Measurements from ENCODE around the gene GRK3.

Gene GRK3

DNA sequence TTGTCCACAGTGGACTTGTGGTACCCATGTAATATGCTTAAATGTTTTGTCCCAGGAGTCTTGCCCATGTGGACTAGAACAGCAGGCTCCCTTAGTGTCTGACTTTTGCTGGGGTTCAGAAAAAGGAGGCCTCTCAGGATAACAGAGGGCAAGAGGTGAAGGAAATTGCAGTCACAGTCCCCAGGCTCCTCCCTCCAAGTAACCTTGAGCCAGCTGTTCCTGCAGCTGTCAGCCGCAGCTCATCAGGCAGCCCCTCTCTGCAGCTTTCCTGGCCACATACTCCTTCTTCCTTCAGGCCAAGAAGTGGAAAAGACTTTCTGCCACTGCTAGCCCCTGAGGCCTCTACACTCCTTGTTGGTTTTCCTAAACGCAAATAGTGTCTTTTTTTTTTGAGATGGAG is 171.2 kb downstream of the GRK3 start:
- DNase-seq (ENCODE audit: low read depth in 2 of 2) = no peak

DNA sequence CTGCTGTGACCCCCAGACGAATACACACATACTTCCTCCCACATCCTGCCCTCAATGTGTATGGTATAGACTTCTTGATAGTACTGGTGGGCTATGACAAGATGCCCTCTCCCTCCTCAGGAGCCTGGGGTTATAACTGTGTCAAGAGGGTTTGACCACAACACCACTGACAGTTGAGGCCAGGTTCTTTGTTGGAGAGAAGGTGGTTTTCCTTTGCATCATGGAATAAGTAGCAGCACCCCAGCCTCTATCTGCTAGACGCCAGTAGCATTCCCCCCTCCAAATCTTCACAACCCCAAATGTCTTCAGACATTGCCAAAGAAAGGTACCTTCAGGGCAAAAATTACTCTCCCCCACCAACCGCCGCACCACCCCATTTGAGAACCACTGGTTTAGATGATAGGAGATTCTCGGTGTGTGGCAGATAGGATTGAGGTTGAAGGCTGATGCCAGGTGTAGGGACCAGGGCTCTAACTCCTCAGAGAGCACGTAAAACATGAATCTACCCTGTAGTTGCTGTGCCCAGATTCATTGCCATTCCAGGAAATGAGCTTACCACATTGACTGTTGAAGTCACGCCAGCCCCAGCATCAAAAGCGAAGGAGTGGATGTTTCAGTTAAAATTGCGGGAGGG is 172.0 kb downstream of the GRK3 start:
- no peak for DNase-seq (ENCODE audit: low read depth in 2 of 2)

- no peak for DNase-seq (ENCODE audit: low read depth in 2 of 2)
Measured at GRCh38 chr22:25739659-25740344, 175.3 kb downstream of the GRK3 start.

DNA sequence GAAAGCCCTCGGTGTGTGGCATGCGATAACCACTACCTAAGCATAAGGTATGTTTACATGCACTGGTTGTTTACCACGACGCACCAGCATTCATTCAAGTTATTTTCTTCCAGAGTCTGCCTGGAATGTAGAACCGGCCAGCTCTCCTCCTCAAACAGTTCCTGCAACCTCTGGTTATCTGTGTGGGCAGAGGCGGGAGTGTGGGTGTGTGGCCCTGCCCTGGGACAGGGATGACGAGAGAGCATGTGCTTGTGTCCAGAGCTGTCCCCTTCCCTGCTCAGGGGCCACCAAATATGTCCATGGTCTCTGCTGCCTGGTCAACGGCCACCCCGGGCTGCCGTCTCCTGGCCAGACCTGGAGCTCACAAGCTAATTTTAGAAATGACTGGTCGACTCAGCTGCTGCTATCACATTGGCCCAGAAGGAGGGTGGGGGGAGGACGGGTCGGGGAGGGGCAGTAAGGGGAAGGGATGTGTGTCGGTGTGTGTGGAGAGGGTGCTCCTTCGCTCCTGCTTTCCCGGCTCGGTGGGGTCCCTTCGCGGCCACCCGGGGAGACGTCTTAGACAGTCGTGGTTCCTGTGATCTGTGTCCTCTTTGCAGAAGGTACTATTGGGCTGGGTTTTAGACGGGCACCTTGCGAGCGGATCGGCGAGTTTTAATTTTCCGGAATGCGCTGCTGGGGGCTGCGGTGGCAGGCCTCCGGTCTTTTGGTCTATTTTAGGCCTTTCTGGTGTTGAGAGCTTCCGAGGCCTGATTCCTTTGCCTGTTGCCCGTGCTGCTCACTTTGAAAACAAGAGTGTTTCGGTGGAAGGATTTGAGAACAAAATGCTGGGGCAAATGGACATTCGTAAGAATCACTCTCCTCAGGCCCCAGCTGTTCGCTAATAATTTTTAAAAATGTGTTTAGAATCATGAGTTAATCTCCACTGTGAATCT is 177.5 kb downstream of the GRK3 start, which contains the start of gene MYO18B:
TSS of gene MYO18B (plus strand) at position 497 of the 935 bp plus-strand sequence. CDS start 18,905 bp downstream, outside the sequence.
- no peak for DNase-seq (ENCODE audit: low read depth in 2 of 2)

DNA sequence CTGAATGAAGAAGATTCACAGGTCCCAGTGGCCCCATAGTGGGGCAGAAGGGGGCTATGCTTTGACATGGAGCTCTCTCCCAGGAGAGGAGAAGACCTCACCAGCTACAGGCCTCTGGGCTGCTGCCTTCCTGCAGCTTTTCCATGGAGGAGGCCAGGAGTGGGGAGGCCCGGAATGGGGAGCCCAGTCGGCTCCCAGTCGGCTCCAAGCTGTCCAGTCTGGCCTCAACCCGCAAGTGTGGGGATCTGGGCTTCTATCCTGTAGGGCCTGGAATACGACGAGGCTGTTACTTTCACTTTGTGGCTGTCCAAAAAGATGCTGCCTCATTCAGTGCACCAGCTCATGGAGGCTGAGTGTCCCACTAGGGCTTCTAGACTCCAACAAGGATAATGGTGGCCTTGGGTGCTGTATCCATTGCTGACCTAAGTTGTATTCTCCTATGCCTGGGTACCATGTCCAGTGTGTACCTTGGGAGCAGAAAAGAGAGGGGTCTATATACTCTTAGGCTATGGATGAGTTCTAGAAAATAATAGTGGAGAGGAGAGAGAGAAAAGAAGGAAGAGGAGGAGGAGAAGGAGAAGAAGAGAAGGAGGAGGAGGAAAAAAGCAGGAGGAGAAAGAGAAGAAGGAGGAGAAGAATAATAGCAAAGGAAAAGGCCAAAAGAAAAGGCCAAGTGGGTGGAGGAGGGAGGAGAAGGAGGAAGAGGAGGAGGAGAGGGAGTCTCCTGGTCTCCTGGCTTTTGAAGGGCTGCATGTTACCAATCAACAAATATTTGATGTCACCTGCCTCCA is 178.6 kb downstream of the GRK3 start:
- DNase-seq (ENCODE audit: low read depth in 2 of 2) = no peak

DNA sequence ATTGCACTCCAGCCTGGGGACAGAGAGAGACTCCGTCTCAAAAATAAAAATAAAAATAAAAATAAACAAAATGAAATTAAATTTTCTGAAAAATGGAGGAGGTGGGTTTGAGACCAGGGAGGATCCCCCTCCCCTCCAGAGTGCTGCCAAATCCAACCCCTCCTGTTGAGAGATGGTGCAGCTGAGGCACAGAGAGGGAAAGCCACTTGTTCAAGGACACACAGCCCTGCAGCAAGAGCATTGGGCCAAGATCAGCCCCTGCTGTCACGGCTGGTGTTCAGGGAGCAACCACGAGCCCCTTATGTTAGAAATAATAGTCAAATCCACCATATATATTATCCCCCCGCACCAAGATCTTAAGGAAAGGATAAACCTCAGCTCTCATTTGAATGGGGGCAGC is 180.2 kb downstream of the GRK3 start:
- DNase-seq (ENCODE audit: low read depth in 2 of 2) = no peak

GRCh38 chr22:25745341-25746011 is 181.0 kb downstream of the GRK3 start:
- DNase-seq (ENCODE audit: low read depth in 2 of 2) = no peak

GRCh38 chr22:25746012-25746373 is 181.5 kb downstream of the GRK3 start:
- DNase-seq (ENCODE audit: low read depth in 2 of 2) = no peak

DNA sequence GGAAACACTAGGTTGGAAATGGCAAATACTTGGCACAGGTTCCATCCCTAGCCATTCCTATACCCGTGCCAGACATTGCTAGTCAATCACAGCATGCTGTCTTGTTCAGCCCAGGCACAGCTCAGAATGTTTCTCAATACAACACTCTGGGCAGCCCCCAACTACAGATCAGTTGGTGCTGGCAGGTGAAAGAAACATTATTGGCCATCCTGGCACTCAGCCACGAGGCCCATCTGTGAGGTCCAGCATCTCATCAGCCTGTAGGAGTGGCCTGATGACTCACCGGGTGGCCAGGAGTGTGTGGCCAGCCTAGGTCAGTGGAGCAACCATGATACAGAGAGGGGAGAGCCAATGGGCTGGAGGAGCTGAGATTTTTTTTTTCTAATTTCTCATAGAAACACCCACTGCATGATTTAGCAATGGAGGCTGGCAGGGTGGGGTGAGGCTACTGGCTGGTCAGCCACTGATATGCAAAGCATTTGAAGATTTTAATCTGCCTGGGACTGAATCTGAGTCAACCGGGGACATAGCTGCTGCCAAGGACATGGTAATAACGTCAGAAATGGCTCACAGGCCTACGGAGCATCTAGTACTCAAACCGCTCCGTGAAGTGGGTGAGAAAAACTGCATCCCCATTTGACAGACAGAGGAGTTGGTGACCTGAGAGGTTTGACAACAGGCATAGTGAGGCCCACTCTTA is 182.9 kb downstream of the GRK3 start:
- DNase-seq (ENCODE audit: low read depth in 2 of 2) = no peak

- no peak for DNase-seq (ENCODE audit: low read depth in 2 of 2)
Measured at GRCh38 chr22:25748140-25748539, 183.7 kb downstream of the GRK3 start.

DNA sequence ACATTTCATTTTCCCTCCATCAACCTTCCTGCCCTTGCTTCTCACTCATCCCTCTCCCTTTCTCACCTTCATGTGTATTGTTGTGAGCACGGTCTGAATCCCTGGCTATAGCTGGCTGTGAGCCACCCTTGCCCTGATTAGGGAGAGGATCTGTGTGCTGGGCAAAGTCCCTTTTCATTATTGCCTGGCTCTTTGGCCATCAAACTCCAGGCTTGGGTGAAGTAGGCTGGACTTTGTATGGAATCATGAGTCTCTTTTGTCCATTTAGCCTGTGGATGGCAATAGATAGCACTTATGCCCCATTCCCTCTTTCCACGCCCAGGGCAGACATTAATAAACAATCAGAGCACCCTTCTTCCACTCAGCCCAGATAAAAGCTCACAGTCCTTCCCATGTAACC is 184.2 kb downstream of the GRK3 start:
- no peak for DNase-seq (ENCODE audit: low read depth in 2 of 2)

GRCh38 chr22:25749420-25750169 is 185.1 kb downstream of the GRK3 start:
- DNase-seq (ENCODE audit: low read depth in 2 of 2) = no peak

DNA sequence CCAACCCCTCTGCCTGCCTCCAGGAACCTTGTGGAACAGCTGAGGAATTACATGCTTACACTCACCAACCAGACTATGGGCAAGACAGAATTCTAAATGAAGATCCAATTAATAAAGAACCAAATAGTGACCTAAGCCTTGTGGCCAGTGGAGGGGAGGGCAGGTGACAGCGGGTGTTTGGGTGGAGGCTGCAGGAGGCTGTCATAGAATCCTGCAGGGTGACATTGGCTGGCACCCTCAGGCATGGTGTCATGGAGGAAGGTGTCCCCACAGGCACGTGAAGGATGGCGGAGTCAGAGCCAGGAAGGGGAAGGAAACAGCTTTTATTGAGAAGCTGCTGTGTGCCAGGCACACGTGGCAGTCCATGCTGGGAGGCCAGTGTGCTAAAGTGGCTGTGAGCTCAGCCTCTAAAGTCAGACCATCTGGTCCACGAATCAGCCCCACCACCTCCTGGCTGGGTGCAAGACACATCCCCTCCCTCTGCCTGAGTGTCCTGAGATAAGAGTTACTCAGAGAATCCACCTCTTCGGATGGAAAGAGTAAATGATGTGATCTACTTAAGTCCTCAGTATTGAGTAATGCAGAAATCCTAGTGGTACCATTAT is 186.2 kb downstream of the GRK3 start:
- no peak for DNase-seq (ENCODE audit: low read depth in 2 of 2)

- DNase-seq (ENCODE audit: low read depth in 2 of 2) = no peak
Measured at GRCh38 chr22:25751174-25751581, 186.7 kb downstream of the GRK3 start.

- DNase-seq (ENCODE audit: low read depth in 2 of 2) = no peak
Measured at GRCh38 chr22:25752615-25753214, 188.2 kb downstream of the GRK3 start.

DNA sequence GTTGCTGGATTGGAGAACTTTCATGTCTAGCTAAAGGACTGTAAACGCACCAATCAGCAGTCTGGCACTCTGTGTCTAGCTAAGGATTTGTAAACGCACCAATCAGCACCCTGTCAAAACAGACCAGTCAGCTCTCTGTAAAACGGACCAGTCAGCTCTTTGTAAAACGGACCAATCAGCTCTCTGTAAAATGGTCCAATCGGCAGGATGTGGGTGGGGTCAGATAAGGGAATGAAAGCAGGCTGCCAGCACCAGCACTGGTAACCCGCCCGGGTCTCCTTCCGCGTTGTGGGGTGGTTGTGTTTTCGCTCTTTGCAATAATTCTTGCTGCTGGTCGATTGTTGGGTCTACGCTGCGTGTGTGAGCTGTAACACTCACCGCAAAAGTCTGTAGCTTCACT is 188.8 kb downstream of the GRK3 start:
- DNase-seq (ENCODE audit: low read depth in 2 of 2) = no peak

GRCh38 chr22:25754527-25755202 is 190.2 kb downstream of the GRK3 start:
- no peak for DNase-seq (ENCODE audit: low read depth in 2 of 2)

DNA sequence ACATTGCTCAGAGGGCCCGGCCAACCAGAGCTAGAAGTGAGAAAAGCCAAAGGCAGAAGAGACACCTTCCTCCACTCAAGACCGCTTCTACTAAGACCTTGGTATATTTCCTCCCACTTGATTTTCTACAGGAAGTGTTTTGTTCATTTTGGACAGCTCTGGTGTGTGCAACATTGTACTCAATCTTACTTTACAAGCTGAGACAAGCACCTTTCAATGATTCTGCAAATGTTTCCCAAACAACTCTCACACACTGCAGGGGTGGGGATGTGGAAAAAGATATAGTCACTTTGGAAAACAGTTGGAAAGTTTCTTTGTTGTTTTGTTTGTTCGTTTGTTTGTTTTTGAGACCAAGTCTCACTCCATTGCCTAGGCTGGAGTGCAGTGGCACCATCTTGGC is 193.2 kb downstream of the GRK3 start:
- DNase-seq (ENCODE audit: low read depth in 2 of 2) = no peak
